SK-N-SH (cell line): ENCODE results near the gene SPTBN5. TPM values are rescaled to one million over a fixed set of nuclear protein-coding genes. Genes with fewer than 3 reads are reported as not detected.

Source experiments
- CTCF ChIA-PET: fragments of 300-600, 350-600 bp; formaldehyde crosslinking; extraction: SDS; loops from one replicate; lab custom pipeline; 2021; lab: Yijun Ruan, JAX
- POLR2A ChIA-PET: fragments of 350-600 bp; sonication (Branson Sonifier 250); formaldehyde crosslinking; extraction: SDS; loops from one replicate; lab custom pipeline; 2020; ENCODE audit warnings: antibody characterized with exemption, inconsistent platforms; lab: Yijun Ruan, JAX
- DNase-seq: peaks from one replicate; pipeline ENCODE4 v3.0.0; 2012
- H2AFZ ChIP-seq: fragments of 200-600 bp; sonication (generic); 2 replicates; pipeline ENCODE4 v1.8.1; 2016; ENCODE audit warnings: antibody characterized with exemption, mild to moderate bottlenecking, low read depth
- H3F3A ChIP-seq: fragments of 200-600 bp; sonication (generic); replicated peaks from 2 replicates; pipeline ENCODE3; 2016; ENCODE audit warnings: antibody characterized with exemption, mild to moderate bottlenecking; ENCODE audit not compliant: insufficient read depth
- H3K27ac ChIP-seq, 2 experiments: fragments of 200-500 bp in 1 of 2; fragments of 200-600 bp in 1 of 2; sonication (Bioruptor generic) in 1 of 2; sonication (generic), shearing (Covaris generic) in 1 of 2; 2 replicates each; pipeline versions ENCODE4 v1.5.1 to v1.6.1; 2014 to 2016; ENCODE audit warnings: low read depth in 2 of 2, inconsistent platforms in 1 of 2, low read length in 1 of 2, mild to moderate bottlenecking in 1 of 2, mixed read lengths in 1 of 2
- H3K27me3 ChIP-seq: fragments of 200-600 bp; sonication (generic), shearing (Covaris generic); 2 replicates; pipeline ENCODE4 v1.6.1; 2016; ENCODE audit warnings: mixed run types; ENCODE audit not compliant: insufficient read depth
- H3K36me3 ChIP-seq, 2 experiments: fragments of 200-500 bp in 1 of 2; fragments of 200-600 bp in 1 of 2; sonication (Bioruptor generic) in 1 of 2; sonication (generic) in 1 of 2; replicated peaks in 1 of 2; 2 replicates each; pipeline versions ENCODE3 to v1.5.1; 2014 to 2016; ENCODE audit warnings: low read length in 1 of 2, mild to moderate bottlenecking in 1 of 2; ENCODE audit not compliant: insufficient read depth in 2 of 2, control insufficient read depth in 1 of 2
- H3K4me1 ChIP-seq, 2 experiments: fragments of 200-500 bp in 1 of 2; fragments of 200-600 bp in 1 of 2; sonication (Bioruptor generic) in 1 of 2; sonication (generic), shearing (Covaris generic) in 1 of 2; 2 replicates each; pipeline versions ENCODE4 v1.5.1 to v1.6.1; 2014 to 2016; ENCODE audit warnings: low read depth in 1 of 2, low read length in 1 of 2, mixed run types in 1 of 2; ENCODE audit not compliant: insufficient read depth in 2 of 2, control insufficient read depth in 1 of 2
- H3K4me2 ChIP-seq: fragments of 200-600 bp; sonication (generic), shearing (Covaris generic); 2 replicates; pipeline ENCODE4 v1.6.1; 2017; ENCODE audit warnings: mixed run types
- H3K4me3 ChIP-seq, 2 experiments: fragments of 200-500 bp in 1 of 2; fragments of 200-600 bp in 1 of 2; sonication (Bioruptor generic) in 1 of 2; sonication (generic), shearing (Covaris generic) in 1 of 2; 2 replicates each; pipeline versions ENCODE4 v1.5.1 to v1.8.1; 2014 to 2016; ENCODE audit warnings: low read depth in 2 of 2, inconsistent platforms in 1 of 2, low read length in 1 of 2, mild to moderate bottlenecking in 1 of 2, mixed read lengths in 1 of 2, moderate library complexity in 1 of 2
- H3K79me2 ChIP-seq: fragments of 200-600 bp; sonication (generic); 2 replicates; pipeline ENCODE4 v1.8.1; 2017; ENCODE audit warnings: mild to moderate bottlenecking; ENCODE audit not compliant: insufficient read depth
- H3K9ac ChIP-seq: fragments of 200-600 bp; sonication (generic); 2 replicates; pipeline ENCODE4 v1.6.1; 2017; ENCODE audit warnings: mixed run types
- H3K9me2 ChIP-seq: fragments of 200-600 bp; sonication (generic); 2 replicates; pipeline ENCODE4 v1.6.1; 2017; ENCODE audit warnings: mixed run types
- H3K9me3 ChIP-seq: fragments of 200-600 bp; sonication (generic); 2 replicates; pipeline ENCODE4 v1.6.1; 2017; ENCODE audit warnings: mixed run types, mild to moderate bottlenecking, moderate library complexity
- H4K20me1 ChIP-seq: fragments of 200-600 bp; sonication (generic); 2 replicates; pipeline ENCODE4 v1.6.1; 2017; ENCODE audit warnings: mild to moderate bottlenecking, mixed run types; ENCODE audit not compliant: insufficient read depth
- CHD2 ChIP-seq: fragments of 150-350 bp; IDR thresholded peaks from 2 replicates; pipeline ENCODE4 v1.6.1; 2018; ENCODE audit warnings: low read length; ENCODE audit not compliant: partially characterized antibody
- ELF1 ChIP-seq: IDR thresholded peaks from 2 replicates; pipeline ENCODE4 v1.4.0; 2012
- FOXJ3 ChIP-seq: sonication (generic); formaldehyde crosslinking; IDR thresholded peaks from 2 replicates; pipeline ENCODE4 v1.5.1; 2020; ENCODE audit warnings: mild to moderate bottlenecking, missing genetic modification reagents
- FOXM1 ChIP-seq: IDR thresholded peaks from 2 replicates; pipeline ENCODE4 v1.4.0; 2012; ENCODE audit warnings: low read depth, mild to moderate bottlenecking
- GATA2 ChIP-seq: sonication (generic); formaldehyde crosslinking; IDR thresholded peaks from 2 replicates; pipeline ENCODE4 v1.5.0; 2020; ENCODE audit warnings: mild to moderate bottlenecking, missing genetic modification reagents
- MXI1 ChIP-seq: IDR thresholded peaks from 2 replicates; pipeline ENCODE4 v1.6.1; 2012; ENCODE audit warnings: mild to moderate bottlenecking, low read depth, low read length, improper control_type of control experiment
- NFIC ChIP-seq: IDR thresholded peaks from 2 replicates; pipeline ENCODE4 v1.4.0; 2012; ENCODE audit warnings: borderline replicate concordance
- NRF1 ChIP-seq: IDR thresholded peaks from 2 replicates; pipeline ENCODE4 v1.6.1; 2012; ENCODE audit warnings: low read depth, mild to moderate bottlenecking, low read length
- POLR2AphosphoS5 ChIP-seq: IDR thresholded peaks from 2 replicates; pipeline ENCODE4 v1.6.1; 2012; ENCODE audit warnings: low read depth, low read length
- RFX5 ChIP-seq: IDR thresholded peaks from 2 replicates; pipeline ENCODE4 v1.6.1; 2012; ENCODE audit warnings: mild to moderate bottlenecking, improper control_type of control experiment, low read length
- TEAD4 ChIP-seq: IDR thresholded peaks from 2 replicates; pipeline ENCODE4 v1.4.0; 2012; ENCODE audit warnings: mild to moderate bottlenecking, borderline replicate concordance; ENCODE audit not compliant: insufficient read depth
- YY1 ChIP-seq: IDR thresholded peaks from 2 replicates; pipeline ENCODE4 v1.4.0; 2012; ENCODE audit warnings: low read depth, mild to moderate bottlenecking
- ZBTB33 ChIP-seq: IDR thresholded peaks from 2 replicates; pipeline ENCODE4 v1.4.0; 2012; ENCODE audit warnings: low read depth, borderline replicate concordance
- WGBS: methylation state at CpG from one replicate; pipeline ENCODE4 v1.1.6; 2017; ENCODE audit warnings: low lambda C conversion rate; 5-methylcytosine and 5-hydroxymethylcytosine counted together
- polyA plus RNA-seq, 3 experiments: library from polyadenylated mRNA; depleted of rRNA; stranded (reverse); fragments of >200 nt; gene quantifications; 2 replicates each; pipeline ENCODE4 v1.2.3, GENCODE V29; 2012
- TF ChIP-seq, protein P1 (sequence below): IDR thresholded peaks from 2 replicates; pipeline ENCODE4 v1.4.0; 2012; ENCODE audit warnings: low read depth

The SPTBN5 gene
- polyA plus RNA-seq, 1 of the 3 experiments (the other 2 are of a cell fraction): 0.23 TPM

GRCh38 chr15:41914411-41914810 lies 20.6 kb upstream of the SPTBN5 start:
- TF ChIP-seq TEAD4 (no peak), GATA2 (CRISPR knock-in tag) (no peak), NRF1 (no peak), ELF1 (no peak), POLR2AphosphoS5 (no peak), CHD2 (no peak), NFIC (no peak), ZBTB33 (no peak), FOXM1 (no peak), MXI1 (no peak)
- TF ChIP-seq, protein P1, sequence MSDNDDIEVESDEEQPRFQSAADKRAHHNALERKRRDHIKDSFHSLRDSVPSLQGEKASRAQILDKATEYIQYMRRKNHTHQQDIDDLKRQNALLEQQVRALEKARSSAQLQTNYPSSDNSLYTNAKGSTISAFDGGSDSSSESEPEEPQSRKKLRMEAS: no peak
- TF ChIP-seq, all 33 proteins: peak for 0
- WGBS: 86% methylated on average over 3 of the region's 5 CpGs
- DNase-seq: no peak
- Histone ChIP-seq H3K9me3 (no peaks in the 10 kb centered on the region), H3K79me2 (peaks cover 11% of the 10 kb centered on the region; the same call in 1 of the 2 replicates), H3K27ac (no peak overlapping the region), H3F3A (peaks cover 6% of the 10 kb centered on the region), H3K27me3 (no peaks in the 10 kb centered on the region), H3K4me3 (no peak overlapping the region), H3K9me2 (no peaks in the 10 kb centered on the region), H2AFZ (no peak overlapping the region), H4K20me1 (0 out of 2 replicates have a peak, but pooled peaks cover 4% of the 10 kb centered on the region), H3K4me2 (no peak overlapping the region), H3K4me1 (peaks cover 5 to 8% of the 10 kb centered on the region in 2 experiments; a peak in 2 of 4 replicates), H3K9ac (no peak overlapping the region), H3K36me3 (peaks cover 0 to 6% of the 10 kb centered on the region in 2 experiments)
- POLR2A ChIA-PET: no interaction called here
- CTCF ChIA-PET: interaction anchor here (5.6 kb wide), 1 partner anchor 10 kb away, joined by 50 read pairs; no protein-coding TSS in a partner anchor

DNA sequence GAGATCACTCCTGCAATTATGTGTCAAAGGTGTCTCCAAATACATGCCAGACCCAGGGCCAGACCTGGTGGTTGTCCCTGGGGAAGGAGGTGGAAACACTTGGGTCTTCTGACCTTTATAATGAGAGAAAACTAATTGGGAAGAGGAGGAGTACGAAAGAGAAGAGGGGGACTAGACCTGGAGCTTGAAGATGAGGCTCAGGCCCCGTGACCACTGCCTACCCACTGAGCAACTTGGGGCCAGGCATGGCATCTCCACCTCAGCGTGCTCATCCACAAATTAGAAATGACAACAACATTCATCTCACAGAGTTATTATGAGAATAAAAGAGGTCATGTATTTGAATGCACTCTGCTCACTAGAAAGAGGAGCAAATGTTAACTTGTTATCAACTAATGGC lies 19.4 kb upstream of the SPTBN5 start:
- no peak for DNase-seq
- Histone ChIP-seq H3K27ac (no peak overlapping the region), H3K9ac (no peak overlapping the region), H2AFZ (no peak overlapping the region), H3K36me3 (peaks cover 0 to 10% of the 10 kb centered on the region in 2 experiments), H3K4me2 (no peak overlapping the region), H4K20me1 (0 out of 2 replicates have a peak, but pooled peaks cover 4% of the 10 kb centered on the region), H3K9me2 (no peaks in the 10 kb centered on the region), H3K9me3 (no peaks in the 10 kb centered on the region), H3K4me3 (no peak overlapping the region), H3K4me1 (peaks cover 5 to 8% of the 10 kb centered on the region in 2 experiments; a peak in 2 of 4 replicates), H3K79me2 (peaks cover 11% of the 10 kb centered on the region; the same call in 1 of the 2 replicates), H3F3A (peaks cover 6% of the 10 kb centered on the region), H3K27me3 (no peaks in the 10 kb centered on the region)
- ChIA-PET CTCF (interaction anchor here (5.6 kb wide), 1 partner anchor 9 kb away, joined by 50 read pairs; no protein-coding TSS in a partner anchor), POLR2A (no interaction called here)
- WGBS: 79% methylated on average over 3 of the region's 3 CpGs
- TF ChIP-seq RFX5: no peak
- TF ChIP-seq ZBTB33: no peak
- TF ChIP-seq FOXJ3: no peak
- no peak for TF ChIP-seq YY1
